GM12878 (cell line): ENCODE measurements around the gene PRKCE. TPM values are rescaled to one million over a fixed set of nuclear protein-coding genes. Genes with fewer than 3 reads are reported as not detected.

ENCODE experiments used
- ATAC-seq: fragments of 200-7000 bp; cut with Tn5 transposase; 3 replicates; pipeline ENCODE4 v1.9.1; 2020; ENCODE audit warnings: mild to moderate bottlenecking, moderate library complexity
- BruUV-seq: library from RNA; stranded (reverse); fragments of 400-500 nt; replicated peaks from 2 replicates; lab custom pipeline; 2021; lab: Mats Ljungman, UMichigan
- CTCF ChIA-PET: fragments of 300-600 bp; sonication (Branson Sonifier 250); formaldehyde crosslinking; extraction: SDS; loops from one replicate; lab custom pipeline; 2021; ENCODE audit warnings: inconsistent platforms; lab: Yijun Ruan, JAX
- POLR2A ChIA-PET: fragments of 350-600 bp; formaldehyde crosslinking; extraction: SDS; loops from one replicate; lab custom pipeline; 2021; ENCODE audit warnings: inconsistent platforms; lab: Charles Lee
- RAD21 ChIA-PET: fragments of 300-600 bp; sonication (Branson Sonifier 250); formaldehyde crosslinking; loops from one replicate; lab custom pipeline; 2023; ENCODE audit warnings: antibody characterized with exemption; ENCODE audit not compliant: unreplicated experiment; lab: Charles Lee
- SMC1A ChIA-PET: fragments of 300-600 bp; sonication (Branson Sonifier 250); formaldehyde crosslinking; loops from one replicate; lab custom pipeline; 2023; ENCODE audit not compliant: unreplicated experiment, uncharacterized antibody; lab: Charles Lee
- DNase-seq: peaks from one replicate; pipeline ENCODE4 v3.0.0-alpha.2; 2011; ENCODE audit warnings: low read depth, low spot score
- FAIRE-seq: peaks from 3 replicates; lab custom pipeline; 2011; peaks lifted over from hg19 to GRCh38; lab: Jason Lieb, UNC
- H2AFZ ChIP-seq: 2 replicates; pipeline ENCODE4 v1.6.0; 2011; ENCODE audit warnings: low read depth, low read length, control low read depth; ENCODE audit not compliant: control insufficient read depth
- H3K27ac ChIP-seq: 2 replicates; pipeline ENCODE4 v1.5.1; 2011; ENCODE audit warnings: control low read depth; ENCODE audit not compliant: control insufficient read depth, insufficient read depth
- H3K27me3 ChIP-seq, 2 experiments: replicated peaks in 1 of 2; 2 replicates each; pipeline versions ENCODE4 v1.6.0 to v1.6.1; 2011; ENCODE audit warnings: low read length in 1 of 2; ENCODE audit not compliant: control insufficient read depth in 2 of 2, insufficient read depth in 2 of 2
- H3K36me3 ChIP-seq, 2 experiments: 2 replicates each; pipeline ENCODE4 v1.5.1; 2011; ENCODE audit warnings: low read length in 1 of 2; ENCODE audit not compliant: control insufficient read depth in 2 of 2, insufficient read depth in 2 of 2
- H3K4me1 ChIP-seq: 2 replicates; pipeline ENCODE4 v1.6.1; 2011; ENCODE audit warnings: mild to moderate bottlenecking, low read length, moderate library complexity, mixed read lengths; ENCODE audit not compliant: control insufficient read depth, insufficient read depth
- H3K4me2 ChIP-seq: 2 replicates; pipeline ENCODE4 v1.6.0; 2011; ENCODE audit warnings: control low read depth; ENCODE audit not compliant: control insufficient read depth, insufficient read depth
- H3K4me3 ChIP-seq: fragments of 200-600 bp; sonication (generic); 2 replicates; pipeline ENCODE4 v1.5.1; 2016
- H3K79me2 ChIP-seq: 2 replicates; pipeline ENCODE4 v1.6.0; 2011; ENCODE audit warnings: low read length; ENCODE audit not compliant: control insufficient read depth, insufficient read depth
- H3K9ac ChIP-seq: 2 replicates; pipeline ENCODE4 v1.8.0; 2011; ENCODE audit warnings: low read length, control low read depth, mixed read lengths; ENCODE audit not compliant: control insufficient read depth, insufficient read depth
- H3K9me3 ChIP-seq: replicated peaks from 3 replicates; pipeline ENCODE4 v1.5.1; 2011; ENCODE audit warnings: mild to moderate bottlenecking, low read length; ENCODE audit not compliant: control insufficient read depth, insufficient read depth
- H4K20me1 ChIP-seq: 2 replicates; pipeline ENCODE4 v1.6.0; 2011; ENCODE audit not compliant: control insufficient read depth, insufficient read depth
- BACH1 ChIP-seq: fragments of 450-650 bp; IDR thresholded peaks from 2 replicates; pipeline ENCODE4 v1.6.1; 2017; ENCODE audit warnings: mild to moderate bottlenecking, borderline replicate concordance
- CBX5 ChIP-seq: sonication (generic); IDR thresholded peaks from 2 replicates; pipeline ENCODE4 v1.6.1; 2016; ENCODE audit warnings: low read depth, moderate library complexity, mild to moderate bottlenecking, inconsistent platforms
- DPF2 ChIP-seq: fragments of 450-650 bp; IDR thresholded peaks from 2 replicates; pipeline ENCODE4 v1.6.1; 2017; ENCODE audit warnings: mild to moderate bottlenecking
- NFYB ChIP-seq: IDR thresholded peaks from 2 replicates; pipeline ENCODE4 v1.6.1; 2011; ENCODE audit warnings: low read depth, mild to moderate bottlenecking, low read length, improper control_type of control experiment, moderate library complexity; ENCODE audit not compliant: insufficient read depth
- NR2C1 ChIP-seq: fragments of 450-650 bp; IDR thresholded peaks from 2 replicates; pipeline ENCODE4 v1.6.1; 2017; ENCODE audit warnings: antibody characterized with exemption, mild to moderate bottlenecking, moderate library complexity
- SIN3A ChIP-seq: IDR thresholded peaks from 2 replicates; pipeline ENCODE4 v1.6.1; 2012; ENCODE audit warnings: low read depth, low read length, improper control_type of control experiment
- ZSCAN29 ChIP-seq: fragments of 450-650 bp; IDR thresholded peaks from 2 replicates; pipeline ENCODE4 v1.6.1; 2017; ENCODE audit warnings: mild to moderate bottlenecking, moderate library complexity
- WGBS: methylation state at CpG from one replicate; pipeline ENCODE4 v1.1.6; 2016; ENCODE audit warnings: low lambda C conversion rate; ENCODE audit not compliant: insufficient replicate concordance, insufficient coverage; ENCODE audit errors: missing lambda C conversion rate; 5-methylcytosine and 5-hydroxymethylcytosine counted together
- in situ Hi-C: fragments of 300-500 bp; cut with MboI; formaldehyde crosslinking; loops from 9 replicates; pipeline ENCODE4 v1.14.3; 2018; ENCODE audit warnings: mixed read lengths
- intact Hi-C: fragments of 100-400 bp; cut with micrococcal nuclease; formaldehyde crosslinking; loops from one replicate; pipeline ENCODE4 v1.14.2; 2022; ENCODE audit not compliant: unreplicated experiment
- polyA plus RNA-seq, 11 experiments: library from polyadenylated mRNA; depleted of rRNA in 4 of 11; unstranded in 6 of 11; stranded (reverse) in 5 of 11; fragments of >200 nt; fragmentation: Nextera tagmentation in 4 of 11; fragmentation: Illumina TruSeq in 1 of 11; extraction: Ambion mirVana in 4 of 11; extraction: Trizol in 1 of 11; gene quantifications; 1 replicate in 1 of 11; 2 replicates in 10 of 11; pipeline versions ENCODE4 v1.2.1 to v1.2.3, GENCODE V29; 2011 to 2016; ENCODE audit warnings: inconsistent platforms in 2 of 11, missing spikeins in 2 of 11, low read depth in 1 of 11
- total RNA-seq, 4 experiments: library from RNA; depleted of rRNA in 3 of 4; stranded (reverse); fragments of >200 nt in 3 of 4; fragmentation: Illumina TruSeq in 1 of 4; extraction: Trizol in 1 of 4; gene quantifications; 2 replicates each; pipeline versions ENCODE4 v1.2.1 to v1.2.3, GENCODE V29; 2013 to 2021
- TF ChIP-seq, protein P1 (sequence below): fragments of 450-650 bp; formaldehyde crosslinking; IDR thresholded peaks from 2 replicates; pipeline ENCODE4 v1.4.0; 2022; ENCODE audit warnings: mild to moderate bottlenecking, moderate library complexity
- TF ChIP-seq, protein P2 (sequence below): fragments of 450-650 bp; IDR thresholded peaks from 2 replicates; pipeline ENCODE4 v1.6.1; 2018; ENCODE audit warnings: mild to moderate bottlenecking, low read depth, moderate library complexity; ENCODE audit not compliant: partially characterized antibody
- TF ChIP-seq, protein P3 (sequence below): fragments of 450-650 bp; IDR thresholded peaks from 2 replicates; pipeline ENCODE4 v1.6.1; 2017; ENCODE audit warnings: borderline replicate concordance
- TF ChIP-seq, protein P4 (sequence below): fragments of 450-650 bp; IDR thresholded peaks from 2 replicates; pipeline ENCODE4 v1.6.1; 2017; ENCODE audit warnings: mild to moderate bottlenecking, moderate library complexity

The PRKCE gene
- total and polyA plus RNA-seq, 10 of the 15 experiments (the other 5 are each of a cell fraction or from before 2014, with no cell fraction given): 2.6 to 28.2 (median 11.3) TPM

DNA sequence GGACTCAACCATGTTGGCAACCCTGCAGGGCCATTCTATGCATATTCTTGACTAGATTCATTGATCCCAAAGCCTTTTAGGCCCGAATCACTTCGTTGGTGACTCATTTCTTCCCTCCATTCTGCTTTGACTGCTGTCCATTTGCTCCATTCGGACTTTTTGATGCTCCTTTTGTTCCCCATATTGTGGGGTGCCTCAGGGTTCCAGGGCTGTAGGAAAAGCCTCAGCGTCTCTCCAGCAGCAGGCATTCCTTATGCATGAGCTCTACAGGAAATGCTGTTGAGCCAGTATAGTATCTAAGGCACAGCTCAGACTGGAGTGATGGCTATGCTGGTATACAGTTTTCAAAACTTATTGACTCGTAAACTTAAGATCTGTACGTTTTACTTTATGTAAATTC lies 292.6 kb downstream of the PRKCE start (continued):
- TF ChIP-seq, protein P1, sequence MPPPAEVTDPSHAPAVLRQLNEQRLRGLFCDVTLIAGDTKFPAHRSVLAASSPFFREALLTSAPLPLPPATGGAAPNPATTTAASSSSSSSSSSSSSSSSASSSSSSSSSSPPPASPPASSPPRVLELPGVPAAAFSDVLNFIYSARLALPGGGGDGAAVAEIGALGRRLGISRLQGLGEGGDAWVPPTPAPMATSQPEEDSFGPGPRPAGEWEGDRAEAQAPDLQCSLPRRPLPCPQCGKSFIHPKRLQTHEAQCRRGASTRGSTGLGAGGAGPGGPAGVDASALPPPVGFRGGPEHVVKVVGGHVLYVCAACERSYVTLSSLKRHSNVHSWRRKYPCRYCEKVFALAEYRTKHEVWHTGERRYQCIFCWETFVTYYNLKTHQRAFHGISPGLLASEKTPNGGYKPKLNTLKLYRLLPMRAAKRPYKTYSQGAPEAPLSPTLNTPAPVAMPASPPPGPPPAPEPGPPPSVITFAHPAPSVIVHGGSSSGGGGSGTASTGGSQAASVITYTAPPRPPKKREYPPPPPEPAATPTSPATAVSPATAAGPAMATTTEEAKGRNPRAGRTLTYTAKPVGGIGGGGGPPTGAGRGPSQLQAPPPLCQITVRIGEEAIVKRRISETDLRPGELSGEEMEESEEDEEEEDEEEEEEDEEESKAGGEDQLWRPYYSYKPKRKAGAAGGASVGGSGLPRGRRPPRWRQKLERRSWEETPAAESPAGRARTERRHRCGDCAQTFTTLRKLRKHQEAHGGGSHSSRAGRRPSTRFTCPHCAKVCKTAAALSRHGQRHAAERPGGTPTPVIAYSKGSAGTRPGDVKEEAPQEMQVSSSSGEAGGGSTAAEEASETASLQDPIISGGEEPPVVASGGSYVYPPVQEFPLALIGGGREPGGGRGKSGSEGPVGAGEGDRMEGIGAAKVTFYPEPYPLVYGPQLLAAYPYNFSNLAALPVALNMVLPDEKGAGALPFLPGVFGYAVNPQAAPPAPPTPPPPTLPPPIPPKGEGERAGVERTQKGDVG: no peak
- no peak for TF ChIP-seq ZSCAN29
- TF ChIP-seq BACH1: no peak
- TF ChIP-seq SIN3A: no peak
- TF ChIP-seq, protein P2, sequence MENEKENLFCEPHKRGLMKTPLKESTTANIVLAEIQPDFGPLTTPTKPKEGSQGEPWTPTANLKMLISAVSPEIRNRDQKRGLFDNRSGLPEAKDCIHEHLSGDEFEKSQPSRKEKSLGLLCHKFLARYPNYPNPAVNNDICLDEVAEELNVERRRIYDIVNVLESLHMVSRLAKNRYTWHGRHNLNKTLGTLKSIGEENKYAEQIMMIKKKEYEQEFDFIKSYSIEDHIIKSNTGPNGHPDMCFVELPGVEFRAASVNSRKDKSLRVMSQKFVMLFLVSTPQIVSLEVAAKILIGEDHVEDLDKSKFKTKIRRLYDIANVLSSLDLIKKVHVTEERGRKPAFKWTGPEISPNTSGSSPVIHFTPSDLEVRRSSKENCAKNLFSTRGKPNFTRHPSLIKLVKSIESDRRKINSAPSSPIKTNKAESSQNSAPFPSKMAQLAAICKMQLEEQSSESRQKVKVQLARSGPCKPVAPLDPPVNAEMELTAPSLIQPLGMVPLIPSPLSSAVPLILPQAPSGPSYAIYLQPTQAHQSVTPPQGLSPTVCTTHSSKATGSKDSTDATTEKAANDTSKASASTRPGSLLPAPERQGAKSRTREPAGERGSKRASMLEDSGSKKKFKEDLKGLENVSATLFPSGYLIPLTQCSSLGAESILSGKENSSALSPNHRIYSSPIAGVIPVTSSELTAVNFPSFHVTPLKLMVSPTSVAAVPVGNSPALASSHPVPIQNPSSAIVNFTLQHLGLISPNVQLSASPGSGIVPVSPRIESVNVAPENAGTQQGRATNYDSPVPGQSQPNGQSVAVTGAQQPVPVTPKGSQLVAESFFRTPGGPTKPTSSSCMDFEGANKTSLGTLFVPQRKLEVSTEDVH: no peak
- no peak for TF ChIP-seq NR2C1

DNA sequence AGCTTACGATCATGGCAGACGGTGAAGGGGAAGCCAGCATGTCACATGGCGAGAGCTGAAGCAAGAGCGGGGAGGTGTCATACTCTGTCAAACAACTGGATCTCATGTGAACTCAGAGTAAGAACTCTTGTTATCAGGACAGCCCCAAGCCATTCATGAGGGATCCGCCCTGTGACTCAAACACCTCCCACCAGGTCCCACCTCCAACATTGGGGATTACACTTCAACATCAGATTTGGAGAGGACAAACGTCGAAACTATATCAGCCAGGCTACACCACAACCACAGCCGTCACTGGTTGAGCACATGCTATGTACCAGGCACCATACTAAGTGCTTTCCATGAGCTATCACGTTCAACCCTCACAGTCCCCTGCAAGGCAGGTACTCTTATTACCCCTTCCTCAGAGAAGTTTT lies 293.8 kb downstream of the PRKCE start:
- H3K4me2 ChIP-seq: no peak overlapping the region
- SMC1A ChIA-PET: no interaction called here
- no peaks in the 10 kb centered on the region for H4K20me1 ChIP-seq
- in situ Hi-C loops (loop anchor here (25.0 kb wide), 1 partner anchor 958 kb away; no protein-coding TSS in a partner anchor), intact Hi-C loops (no loop called here)
- no peak overlapping the region for H3K4me3 ChIP-seq
- no peaks in the 10 kb centered on the region for H3K36me3 ChIP-seq
- 78% methylated on average over 9 of the region's 9 CpGs for WGBS
- no peaks in the 10 kb centered on the region for H3K79me2 ChIP-seq
- no peak overlapping the region for H3K9ac ChIP-seq
- no peak overlapping the region for H3K27ac ChIP-seq
- RAD21 ChIA-PET: no interaction called here
- FAIRE-seq (no peak), DNase-seq (no peak), ATAC-seq (no peak)
- no peaks in the 10 kb centered on the region for H3K9me3 ChIP-seq
- H3K27me3 ChIP-seq: no peaks in the 10 kb centered on the region
- CTCF ChIA-PET: interaction anchor here (1.6 to 2.3 kb wide), 2 partner anchors 10 to 18 kb away, joined by 4 to 10 read pairs; no protein-coding TSS in a partner anchor
- POLR2A ChIA-PET: no interaction called here
- H3K4me1 ChIP-seq: no peaks in the 10 kb centered on the region
- no TSS peak for BruUV-seq
- no peak overlapping the region for H2AFZ ChIP-seq
- TF ChIP-seq, protein P3, sequence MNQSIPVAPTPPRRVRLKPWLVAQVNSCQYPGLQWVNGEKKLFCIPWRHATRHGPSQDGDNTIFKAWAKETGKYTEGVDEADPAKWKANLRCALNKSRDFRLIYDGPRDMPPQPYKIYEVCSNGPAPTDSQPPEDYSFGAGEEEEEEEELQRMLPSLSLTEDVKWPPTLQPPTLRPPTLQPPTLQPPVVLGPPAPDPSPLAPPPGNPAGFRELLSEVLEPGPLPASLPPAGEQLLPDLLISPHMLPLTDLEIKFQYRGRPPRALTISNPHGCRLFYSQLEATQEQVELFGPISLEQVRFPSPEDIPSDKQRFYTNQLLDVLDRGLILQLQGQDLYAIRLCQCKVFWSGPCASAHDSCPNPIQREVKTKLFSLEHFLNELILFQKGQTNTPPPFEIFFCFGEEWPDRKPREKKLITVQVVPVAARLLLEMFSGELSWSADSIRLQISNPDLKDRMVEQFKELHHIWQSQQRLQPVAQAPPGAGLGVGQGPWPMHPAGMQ: no peak
- TF ChIP-seq NFYB (no peak), CBX5 (no peak), DPF2 (no peak)
- TF ChIP-seq, protein P4, sequence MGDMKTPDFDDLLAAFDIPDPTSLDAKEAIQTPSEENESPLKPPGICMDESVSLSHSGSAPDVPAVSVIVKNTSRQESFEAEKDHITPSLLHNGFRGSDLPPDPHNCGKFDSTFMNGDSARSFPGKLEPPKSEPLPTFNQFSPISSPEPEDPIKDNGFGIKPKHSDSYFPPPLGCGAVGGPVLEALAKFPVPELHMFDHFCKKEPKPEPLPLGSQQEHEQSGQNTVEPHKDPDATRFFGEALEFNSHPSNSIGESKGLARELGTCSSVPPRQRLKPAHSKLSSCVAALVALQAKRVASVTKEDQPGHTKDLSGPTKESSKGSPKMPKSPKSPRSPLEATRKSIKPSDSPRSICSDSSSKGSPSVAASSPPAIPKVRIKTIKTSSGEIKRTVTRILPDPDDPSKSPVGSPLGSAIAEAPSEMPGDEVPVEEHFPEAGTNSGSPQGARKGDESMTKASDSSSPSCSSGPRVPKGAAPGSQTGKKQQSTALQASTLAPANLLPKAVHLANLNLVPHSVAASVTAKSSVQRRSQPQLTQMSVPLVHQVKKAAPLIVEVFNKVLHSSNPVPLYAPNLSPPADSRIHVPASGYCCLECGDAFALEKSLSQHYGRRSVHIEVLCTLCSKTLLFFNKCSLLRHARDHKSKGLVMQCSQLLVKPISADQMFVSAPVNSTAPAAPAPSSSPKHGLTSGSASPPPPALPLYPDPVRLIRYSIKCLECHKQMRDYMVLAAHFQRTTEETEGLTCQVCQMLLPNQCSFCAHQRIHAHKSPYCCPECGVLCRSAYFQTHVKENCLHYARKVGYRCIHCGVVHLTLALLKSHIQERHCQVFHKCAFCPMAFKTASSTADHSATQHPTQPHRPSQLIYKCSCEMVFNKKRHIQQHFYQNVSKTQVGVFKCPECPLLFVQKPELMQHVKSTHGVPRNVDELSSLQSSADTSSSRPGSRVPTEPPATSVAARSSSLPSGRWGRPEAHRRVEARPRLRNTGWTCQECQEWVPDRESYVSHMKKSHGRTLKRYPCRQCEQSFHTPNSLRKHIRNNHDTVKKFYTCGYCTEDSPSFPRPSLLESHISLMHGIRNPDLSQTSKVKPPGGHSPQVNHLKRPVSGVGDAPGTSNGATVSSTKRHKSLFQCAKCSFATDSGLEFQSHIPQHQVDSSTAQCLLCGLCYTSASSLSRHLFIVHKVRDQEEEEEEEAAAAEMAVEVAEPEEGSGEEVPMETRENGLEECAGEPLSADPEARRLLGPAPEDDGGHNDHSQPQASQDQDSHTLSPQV: no peak
